Neural cell (in vitro differentiated cells): ENCODE results near the gene DNAH3. TPM values are rescaled to one million over a fixed set of nuclear protein-coding genes. Genes with fewer than 3 reads are reported as not detected.

Experiments
- H2AFZ ChIP-seq: fragments of 200-600, 300-800 bp; sonication (generic), shearing (Covaris generic); 2 replicates; pipeline ENCODE4 v1.6.0; 2014; ENCODE audit warnings: low read depth, mild to moderate bottlenecking, antibody characterized with exemption, low read length, moderate library complexity
- H3F3A ChIP-seq: fragments of 200-600 bp; shearing (Covaris generic); 2 replicates; pipeline ENCODE4 v1.6.1; 2016; ENCODE audit warnings: mild to moderate bottlenecking, moderate library complexity, mixed read lengths, antibody characterized with exemption, low read length; ENCODE audit not compliant: insufficient read depth, poor library complexity, severe bottlenecking
- H3K27ac ChIP-seq: fragments of 200-600, 300-800 bp; sonication (generic), shearing (Covaris generic); 2 replicates; pipeline ENCODE4 v1.5.1; 2014; ENCODE audit warnings: mild to moderate bottlenecking, low read length, moderate library complexity
- H3K27me3 ChIP-seq: fragments of 300-800, 200-600 bp; sonication (generic), shearing (Covaris generic); 2 replicates; pipeline ENCODE4 v1.6.0; 2014; ENCODE audit warnings: mild to moderate bottlenecking, low read depth, low read length, moderate library complexity; ENCODE audit not compliant: insufficient read depth
- H3K36me3 ChIP-seq: fragments of 300-800, 200-600 bp; sonication (generic), shearing (Covaris generic); 2 replicates; pipeline ENCODE4 v1.5.1; 2014; ENCODE audit warnings: mild to moderate bottlenecking, antibody characterized with exemption, low read length, moderate library complexity; ENCODE audit not compliant: insufficient read depth
- H3K4me2 ChIP-seq: fragments of 300-800, 200-600 bp; sonication (generic), shearing (Covaris generic); 2 replicates; pipeline ENCODE4 v1.6.0; 2014; ENCODE audit warnings: mild to moderate bottlenecking, low read length
- H3K4me3 ChIP-seq: fragments of 300-800, 200-600 bp; sonication (generic), shearing (Covaris generic); 2 replicates; pipeline ENCODE4 v1.5.1; 2014; ENCODE audit warnings: mild to moderate bottlenecking, low read length, moderate library complexity
- H3K79me2 ChIP-seq: fragments of 200-600 bp; shearing (Covaris generic); replicated peaks from 2 replicates; pipeline ENCODE4 v1.6.0; 2014; ENCODE audit warnings: mild to moderate bottlenecking, low read length, moderate library complexity; ENCODE audit not compliant: insufficient read depth
- H3K9ac ChIP-seq: fragments of 300-800, 200-600 bp; sonication (generic), shearing (Covaris generic); 2 replicates; pipeline ENCODE4 v1.6.1; 2016; ENCODE audit warnings: mild to moderate bottlenecking, low read length, mixed read lengths
- H3K9me2 ChIP-seq: fragments of 200-600 bp; shearing (Covaris generic); 2 replicates; pipeline ENCODE4 v1.6.1; 2016; ENCODE audit warnings: mild to moderate bottlenecking, low read length, mixed read lengths; ENCODE audit not compliant: insufficient read depth
- H3K9me3 ChIP-seq: fragments of 200-600, 300-800 bp; sonication (generic), shearing (Covaris generic); 2 replicates; pipeline ENCODE4 v1.6.1; 2016; ENCODE audit warnings: mild to moderate bottlenecking, mixed run types, low read length, moderate library complexity, mixed read lengths
- H4K20me1 ChIP-seq: fragments of 200-600 bp; shearing (Covaris generic); 2 replicates; pipeline ENCODE4 v1.6.1; 2016; ENCODE audit warnings: mild to moderate bottlenecking, mixed run types; ENCODE audit not compliant: insufficient read depth
- EP300 ChIP-seq: fragments of 450-650 bp; conservative IDR thresholded peaks from 2 replicates; pipeline ENCODE4 v1.6.1; 2014; ENCODE audit warnings: antibody characterized with exemption, mild to moderate bottlenecking, moderate library complexity; ENCODE audit not compliant: poor library complexity, severe bottlenecking
- EZH2 ChIP-seq: fragments of 200-600, 300-800 bp; shearing (Covaris generic), sonication (generic); IDR thresholded peaks from 2 replicates; pipeline ENCODE4 v1.6.1; 2014; ENCODE audit warnings: antibody characterized with exemption, low read length, borderline replicate concordance, mild to moderate bottlenecking; ENCODE audit not compliant: insufficient read depth, poor library complexity, severe bottlenecking
- MXI1 ChIP-seq: fragments of 450-650 bp; conservative IDR thresholded peaks from 2 replicates; pipeline ENCODE4 v1.6.1; 2014; ENCODE audit warnings: antibody characterized with exemption, mild to moderate bottlenecking; ENCODE audit not compliant: poor library complexity, severe bottlenecking
- POLR2AphosphoS5 ChIP-seq: IDR thresholded peaks from 2 replicates; pipeline ENCODE4 v1.6.1; 2012
- RAD21 ChIP-seq: fragments of 450-650 bp; conservative IDR thresholded peaks from 2 replicates; pipeline ENCODE4 v1.6.1; 2014; ENCODE audit warnings: antibody characterized with exemption, mild to moderate bottlenecking, moderate library complexity
- SMC3 ChIP-seq: fragments of 450-650 bp; conservative IDR thresholded peaks from 2 replicates; pipeline ENCODE4 v1.6.1; 2014; ENCODE audit warnings: antibody characterized with exemption, mild to moderate bottlenecking, moderate library complexity; ENCODE audit not compliant: poor library complexity
- TAF1 ChIP-seq: IDR thresholded peaks from 2 replicates; pipeline ENCODE4 v1.6.1; 2012; ENCODE audit warnings: low read depth
- polyA plus RNA-seq: library from polyadenylated mRNA; depleted of rRNA; stranded (reverse); fragments of >200 nt; gene quantifications from 2 replicates; pipeline ENCODE4 v1.2.3, GENCODE V29; 2014
- TF ChIP-seq, protein P1 (sequence below): IDR thresholded peaks from 2 replicates; pipeline ENCODE4 v1.6.1; 2012; ENCODE audit warnings: borderline replicate concordance
- TF ChIP-seq, protein P2 (sequence below): fragments of 450-650 bp; IDR thresholded peaks from 2 replicates; pipeline ENCODE4 v1.5.1; 2014; ENCODE audit warnings: antibody characterized with exemption, mild to moderate bottlenecking, moderate library complexity; ENCODE audit not compliant: poor library complexity, severe bottlenecking

DNAH3 gene
- polyA plus RNA-seq, 1 donor from 2014 or later, result 0.06 TPM

DNA sequence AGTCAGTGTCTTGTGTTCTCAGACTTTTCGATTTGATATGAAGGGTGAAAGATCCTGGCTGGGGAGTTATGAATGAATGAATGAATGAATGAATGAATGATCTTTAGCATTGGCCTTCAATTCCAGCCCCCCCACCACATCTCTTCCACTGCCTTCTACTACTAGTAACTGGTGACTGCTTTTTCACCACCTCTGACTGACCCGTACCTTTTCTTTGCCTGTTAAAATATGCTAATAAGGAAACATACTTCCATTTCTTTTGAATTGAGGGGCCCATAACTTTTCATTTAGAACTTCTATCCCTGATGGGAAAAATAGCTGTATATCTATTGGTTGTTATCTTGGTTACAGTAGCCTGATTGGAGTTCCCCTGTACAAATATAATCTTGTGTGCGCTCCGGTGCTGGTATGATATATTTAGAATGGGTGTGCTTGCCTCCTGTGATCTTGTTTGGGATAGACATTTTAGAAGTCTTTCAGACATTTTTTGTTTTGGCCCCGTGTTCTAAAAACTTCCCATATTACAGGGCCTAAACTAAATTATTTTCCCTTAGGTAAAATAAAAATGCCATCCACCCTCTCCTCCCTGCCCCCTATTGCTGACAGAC is 246.6 kb downstream of the DNAH3 start:
- no peak overlapping the region for H3K4me3 ChIP-seq
- H3K79me2 ChIP-seq, result peaks cover 29% of the 10 kb centered on the region
- H3K4me2 ChIP-seq, result no peak overlapping the region
- no peak for TF ChIP-seq EZH2
- TF ChIP-seq, protein P1, sequence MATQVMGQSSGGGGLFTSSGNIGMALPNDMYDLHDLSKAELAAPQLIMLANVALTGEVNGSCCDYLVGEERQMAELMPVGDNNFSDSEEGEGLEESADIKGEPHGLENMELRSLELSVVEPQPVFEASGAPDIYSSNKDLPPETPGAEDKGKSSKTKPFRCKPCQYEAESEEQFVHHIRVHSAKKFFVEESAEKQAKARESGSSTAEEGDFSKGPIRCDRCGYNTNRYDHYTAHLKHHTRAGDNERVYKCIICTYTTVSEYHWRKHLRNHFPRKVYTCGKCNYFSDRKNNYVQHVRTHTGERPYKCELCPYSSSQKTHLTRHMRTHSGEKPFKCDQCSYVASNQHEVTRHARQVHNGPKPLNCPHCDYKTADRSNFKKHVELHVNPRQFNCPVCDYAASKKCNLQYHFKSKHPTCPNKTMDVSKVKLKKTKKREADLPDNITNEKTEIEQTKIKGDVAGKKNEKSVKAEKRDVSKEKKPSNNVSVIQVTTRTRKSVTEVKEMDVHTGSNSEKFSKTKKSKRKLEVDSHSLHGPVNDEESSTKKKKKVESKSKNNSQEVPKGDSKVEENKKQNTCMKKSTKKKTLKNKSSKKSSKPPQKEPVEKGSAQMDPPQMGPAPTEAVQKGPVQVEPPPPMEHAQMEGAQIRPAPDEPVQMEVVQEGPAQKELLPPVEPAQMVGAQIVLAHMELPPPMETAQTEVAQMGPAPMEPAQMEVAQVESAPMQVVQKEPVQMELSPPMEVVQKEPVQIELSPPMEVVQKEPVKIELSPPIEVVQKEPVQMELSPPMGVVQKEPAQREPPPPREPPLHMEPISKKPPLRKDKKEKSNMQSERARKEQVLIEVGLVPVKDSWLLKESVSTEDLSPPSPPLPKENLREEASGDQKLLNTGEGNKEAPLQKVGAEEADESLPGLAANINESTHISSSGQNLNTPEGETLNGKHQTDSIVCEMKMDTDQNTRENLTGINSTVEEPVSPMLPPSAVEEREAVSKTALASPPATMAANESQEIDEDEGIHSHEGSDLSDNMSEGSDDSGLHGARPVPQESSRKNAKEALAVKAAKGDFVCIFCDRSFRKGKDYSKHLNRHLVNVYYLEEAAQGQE, result no peak
- no peak for TF ChIP-seq MXI1
- no peak for TF ChIP-seq EP300
- no peak for TF ChIP-seq RAD21
- TF ChIP-seq POLR2AphosphoS5, result no peak
- no peak for TF ChIP-seq SMC3
- no peak for TF ChIP-seq TAF1
- TF ChIP-seq, protein P2, sequence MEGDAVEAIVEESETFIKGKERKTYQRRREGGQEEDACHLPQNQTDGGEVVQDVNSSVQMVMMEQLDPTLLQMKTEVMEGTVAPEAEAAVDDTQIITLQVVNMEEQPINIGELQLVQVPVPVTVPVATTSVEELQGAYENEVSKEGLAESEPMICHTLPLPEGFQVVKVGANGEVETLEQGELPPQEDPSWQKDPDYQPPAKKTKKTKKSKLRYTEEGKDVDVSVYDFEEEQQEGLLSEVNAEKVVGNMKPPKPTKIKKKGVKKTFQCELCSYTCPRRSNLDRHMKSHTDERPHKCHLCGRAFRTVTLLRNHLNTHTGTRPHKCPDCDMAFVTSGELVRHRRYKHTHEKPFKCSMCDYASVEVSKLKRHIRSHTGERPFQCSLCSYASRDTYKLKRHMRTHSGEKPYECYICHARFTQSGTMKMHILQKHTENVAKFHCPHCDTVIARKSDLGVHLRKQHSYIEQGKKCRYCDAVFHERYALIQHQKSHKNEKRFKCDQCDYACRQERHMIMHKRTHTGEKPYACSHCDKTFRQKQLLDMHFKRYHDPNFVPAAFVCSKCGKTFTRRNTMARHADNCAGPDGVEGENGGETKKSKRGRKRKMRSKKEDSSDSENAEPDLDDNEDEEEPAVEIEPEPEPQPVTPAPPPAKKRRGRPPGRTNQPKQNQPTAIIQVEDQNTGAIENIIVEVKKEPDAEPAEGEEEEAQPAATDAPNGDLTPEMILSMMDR, result no peak
- no peak overlapping the region for H2AFZ ChIP-seq
- H4K20me1 ChIP-seq, result no peaks in the 10 kb centered on the region
- H3K9me2 ChIP-seq, result no peaks in the 10 kb centered on the region
- H3F3A ChIP-seq, result no peaks in the 10 kb centered on the region
- no peaks in the 10 kb centered on the region for H3K36me3 ChIP-seq
- H3K27ac ChIP-seq, result no peak overlapping the region
- H3K9ac ChIP-seq, result no peak overlapping the region
- no peaks in the 10 kb centered on the region for H3K27me3 ChIP-seq
- no peaks in the 10 kb centered on the region for H3K9me3 ChIP-seq

DNA sequence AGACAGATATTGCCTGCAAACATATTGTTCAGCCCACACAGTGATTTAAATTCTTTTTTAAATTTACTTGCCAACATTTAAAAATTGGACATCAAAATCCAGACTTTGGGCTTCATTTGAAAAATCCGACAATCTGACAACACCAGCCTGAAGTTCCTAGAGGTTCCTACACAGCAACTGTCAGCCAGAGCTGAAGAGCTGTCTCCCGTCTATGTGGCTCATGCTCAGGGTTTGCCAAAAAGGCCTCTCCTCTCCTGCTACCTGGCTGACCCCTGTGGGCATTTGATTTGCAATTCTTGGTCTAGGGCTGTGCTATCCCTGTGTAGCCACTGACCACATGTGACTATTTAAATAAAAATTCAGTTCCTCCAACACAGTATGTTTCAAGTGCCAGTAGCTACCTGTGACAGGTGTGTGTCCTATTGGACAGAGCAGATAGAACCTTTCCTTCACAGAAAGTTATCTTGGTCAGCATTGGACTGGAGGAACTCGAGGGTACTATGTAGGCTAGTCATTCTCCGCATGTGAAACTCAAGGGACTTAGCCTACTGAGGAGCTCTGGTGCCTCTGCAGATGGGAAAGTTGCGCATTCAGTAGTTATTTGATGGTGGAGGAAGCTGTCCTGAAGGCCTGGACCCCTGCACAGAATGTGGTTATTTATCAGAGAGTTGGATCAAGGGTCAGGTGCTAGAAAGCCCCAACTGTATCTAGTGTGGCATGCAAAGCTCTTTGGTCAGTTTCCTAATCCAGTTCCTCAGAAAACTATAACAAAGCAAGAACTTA is 247.3 kb downstream of the DNAH3 start:
- Histone ChIP-seq H3K9me2 (no peaks in the 10 kb centered on the region), H3K4me3 (no peak overlapping the region), H3K27me3 (no peaks in the 10 kb centered on the region), H3K27ac (no peak overlapping the region), H2AFZ (no peak overlapping the region), H3K4me2 (no peak overlapping the region), H3K9ac (no peak overlapping the region), H3K9me3 (no peaks in the 10 kb centered on the region), H4K20me1 (no peaks in the 10 kb centered on the region), H3K36me3 (no peaks in the 10 kb centered on the region), H3K79me2 (peaks cover 36% of the 10 kb centered on the region), H3F3A (no peaks in the 10 kb centered on the region)
- no peak for TF ChIP-seq TAF1
- TF ChIP-seq, protein P1, result no peak
- TF ChIP-seq MXI1, result no peak
- TF ChIP-seq RAD21, result no peak
- TF ChIP-seq, protein P2, result no peak
- TF ChIP-seq POLR2AphosphoS5, result no peak
- no peak for TF ChIP-seq EP300
- TF ChIP-seq EZH2, result no peak
- no peak for TF ChIP-seq SMC3
